OCI-LY3 (cell line): Measurements from ENCODE around the gene INHA.

Experiments
- H2AFZ ChIP-seq: fragments of 200-600, 300-600 bp; shearing (Covaris generic); 2 replicates; pipeline ENCODE4 v1.6.0; 2014; ENCODE audit warnings: antibody characterized with exemption, low read depth, low read length
- H3K27ac ChIP-seq: fragments of 200-600, 300-600 bp; sonication (generic); 2 replicates; pipeline ENCODE4 v1.5.1; 2014; ENCODE audit warnings: mild to moderate bottlenecking, low read length, moderate library complexity, mixed read lengths
- H3K27me3 ChIP-seq: fragments of 200-600, 300-600 bp; sonication (generic); 2 replicates; pipeline ENCODE4 v1.6.1; 2014; ENCODE audit warnings: low read depth, low read length, mixed read lengths
- H3K36me3 ChIP-seq: fragments of 200-600, 300-600 bp; sonication (generic); replicated peaks from 2 replicates; pipeline ENCODE3; 2014; ENCODE audit warnings: low read depth, low read length, mixed read lengths
- H3K4me1 ChIP-seq: fragments of 300-600, 200-600 bp; sonication (generic); 2 replicates; pipeline ENCODE4 v1.6.1; 2014; ENCODE audit warnings: low read length, mixed read lengths
- H3K4me2 ChIP-seq: fragments of 200-600, 300-600 bp; sonication (generic); 2 replicates; pipeline ENCODE4 v1.6.1; 2014; ENCODE audit warnings: low read length, mixed read lengths
- H3K4me3 ChIP-seq: fragments of 300-600, 200-600 bp; sonication (generic); 2 replicates; pipeline ENCODE4 v1.5.1; 2014; ENCODE audit warnings: antibody characterized with exemption, mild to moderate bottlenecking, low read length, moderate library complexity
- H3K79me2 ChIP-seq: fragments of 300-600, 200-600 bp; shearing (Covaris generic); 2 replicates; pipeline ENCODE4 v1.6.1; 2014; ENCODE audit warnings: mild to moderate bottlenecking, low read length, mixed read lengths
- H3K9ac ChIP-seq: fragments of 300-600, 200-600 bp; shearing (Covaris generic); 2 replicates; pipeline ENCODE4 v1.6.0; 2014; ENCODE audit warnings: mild to moderate bottlenecking, low read length, moderate library complexity
- H3K9me3 ChIP-seq: fragments of 200-600, 300-600 bp; shearing (Covaris generic); 2 replicates; pipeline ENCODE4 v1.6.1; 2014; ENCODE audit warnings: low read length, mixed read lengths; ENCODE audit not compliant: insufficient read depth
- H4K20me1 ChIP-seq: fragments of 200-600, 300-600 bp; sonication (generic); 2 replicates; pipeline ENCODE4 v1.6.1; 2016; ENCODE audit warnings: low read length, mixed read lengths; ENCODE audit not compliant: insufficient read depth
- CTCF ChIP-seq: fragments of 200-600, 300-600 bp; sonication (generic); IDR thresholded peaks from 2 replicates; pipeline ENCODE4 v1.5.1; 2014; ENCODE audit warnings: antibody characterized with exemption, low read length, low read depth
- EZH2phosphoT487 ChIP-seq: fragments of 200-600 bp; shearing (Covaris generic); IDR thresholded peaks from 2 replicates; pipeline ENCODE4 v1.6.1; 2018; ENCODE audit warnings: antibody characterized with exemption, mixed run types, low read depth

INHA gene

GRCh38 chr2:219531639-219532377 is 40.3 kb upstream of the INHA start:
- no peaks in the 10 kb centered on the region for H3K79me2 ChIP-seq

GRCh38 chr2:219532378-219532649 is 39.8 kb upstream of the INHA start:
- no peak overlapping the region for H2AFZ ChIP-seq
- TF ChIP-seq EZH2phosphoT487: no peak
- TF ChIP-seq CTCF: no peak
- H3K9me3 ChIP-seq: no peaks in the 10 kb centered on the region
- peaks cover 28% of the 10 kb centered on the region for H3K27me3 ChIP-seq
- H3K4me1 ChIP-seq: no peaks in the 10 kb centered on the region
- no peaks in the 10 kb centered on the region for H3K79me2 ChIP-seq
- no peaks in the 10 kb centered on the region for H3K36me3 ChIP-seq
- H3K27ac ChIP-seq: no peak overlapping the region
- no peaks in the 10 kb centered on the region for H4K20me1 ChIP-seq
- no peak overlapping the region for H3K4me3 ChIP-seq
- H3K9ac ChIP-seq: no peak overlapping the region
- H3K4me2 ChIP-seq: no peak overlapping the region

More at GRCh38 chr2:219531639-219532377, 40.3 kb upstream of the INHA start:
- Histone ChIP-seq H2AFZ (no peak overlapping the region), H3K27me3 (peaks cover 33% of the 10 kb centered on the region), H3K4me1 (no peaks in the 10 kb centered on the region), H3K27ac (no peak overlapping the region), H3K36me3 (no peaks in the 10 kb centered on the region), H3K9me3 (no peaks in the 10 kb centered on the region), H3K4me3 (no peak overlapping the region), H4K20me1 (no peaks in the 10 kb centered on the region), H3K4me2 (no peak overlapping the region), H3K9ac (no peak overlapping the region)
- no peak for TF ChIP-seq EZH2phosphoT487
- TF ChIP-seq CTCF: no peak

- Histone ChIP-seq H3K4me2 (no peak overlapping the region), H3K9ac (no peak overlapping the region), H4K20me1 (no peaks in the 10 kb centered on the region), H3K9me3 (no peaks in the 10 kb centered on the region), H3K79me2 (no peaks in the 10 kb centered on the region), H3K27ac (no peak overlapping the region), H3K4me3 (no peak overlapping the region), H3K36me3 (no peaks in the 10 kb centered on the region), H3K27me3 (peaks cover 18% of the 10 kb centered on the region), H3K4me1 (no peaks in the 10 kb centered on the region), H2AFZ (no peak overlapping the region)
- TF ChIP-seq CTCF (no peak), EZH2phosphoT487 (no peak)
Measured at GRCh38 chr2:219533930-219534661, 38.0 kb upstream of the INHA start.

- Histone ChIP-seq H3K4me2 (no peak overlapping the region), H3K4me3 (no peak overlapping the region), H2AFZ (no peak overlapping the region), H4K20me1 (peaks cover 7% of the 10 kb centered on the region; the same call in 1 of the 2 replicates), H3K9ac (no peak overlapping the region), H3K4me1 (no peaks in the 10 kb centered on the region), H3K27ac (no peak overlapping the region), H3K36me3 (peaks cover 8% of the 10 kb centered on the region), H3K79me2 (no peaks in the 10 kb centered on the region), H3K9me3 (no peaks in the 10 kb centered on the region), H3K27me3 (peaks cover 8% of the 10 kb centered on the region)
- TF ChIP-seq CTCF (no peak), EZH2phosphoT487 (no peak)
Measured at GRCh38 chr2:219536425-219536824, 35.7 kb upstream of the INHA start.
